ENCODE measurements around the gene IGF1R. TPM values are rescaled to one million over a fixed set of nuclear protein-coding genes. Genes with fewer than 3 reads are reported as not detected.
A peak's percentile ranks its signal among the peaks of the same experiment; 100 is the strongest.

IGF1R gene
- total RNA-seq, 1 donor from 2014 or later, result 47.7 TPM

DNA sequence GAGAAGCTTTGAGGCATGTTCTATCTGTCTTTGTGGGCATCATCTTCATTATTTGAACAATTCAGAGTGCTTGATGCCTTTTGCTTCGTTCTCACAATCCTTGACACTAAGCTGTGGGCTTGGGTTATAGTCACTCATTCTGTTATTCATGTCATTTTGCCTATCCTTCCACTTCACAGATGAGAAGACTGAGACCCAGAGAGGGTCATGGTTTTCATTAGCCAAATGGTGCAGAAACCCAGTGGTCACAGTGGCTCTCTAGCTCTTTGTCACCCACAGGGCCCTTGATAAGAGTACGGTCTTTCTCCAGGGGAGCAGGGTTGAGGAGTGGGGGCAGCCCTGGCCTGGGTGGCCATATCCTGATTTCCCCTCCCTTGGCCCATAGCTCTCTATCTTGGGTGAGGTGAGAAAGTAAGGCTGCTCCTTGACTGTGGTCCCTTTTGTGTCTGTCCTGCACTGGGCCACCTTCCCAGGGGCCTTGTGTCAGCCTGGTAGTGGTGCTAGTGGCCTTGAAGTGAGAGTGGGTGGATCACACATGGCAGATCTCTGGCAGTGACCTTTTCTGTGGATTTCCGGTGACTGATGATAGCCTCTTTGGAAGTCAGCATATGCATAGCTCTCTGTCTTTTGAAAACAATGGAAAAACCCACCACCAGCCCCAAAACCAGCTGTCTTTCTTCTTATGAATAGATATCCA lies 130.1 kb downstream of the IGF1R start:
- H3K4me3 ChIP-seq, result no peak overlapping the region
- TF ChIP-seq, protein P1, sequence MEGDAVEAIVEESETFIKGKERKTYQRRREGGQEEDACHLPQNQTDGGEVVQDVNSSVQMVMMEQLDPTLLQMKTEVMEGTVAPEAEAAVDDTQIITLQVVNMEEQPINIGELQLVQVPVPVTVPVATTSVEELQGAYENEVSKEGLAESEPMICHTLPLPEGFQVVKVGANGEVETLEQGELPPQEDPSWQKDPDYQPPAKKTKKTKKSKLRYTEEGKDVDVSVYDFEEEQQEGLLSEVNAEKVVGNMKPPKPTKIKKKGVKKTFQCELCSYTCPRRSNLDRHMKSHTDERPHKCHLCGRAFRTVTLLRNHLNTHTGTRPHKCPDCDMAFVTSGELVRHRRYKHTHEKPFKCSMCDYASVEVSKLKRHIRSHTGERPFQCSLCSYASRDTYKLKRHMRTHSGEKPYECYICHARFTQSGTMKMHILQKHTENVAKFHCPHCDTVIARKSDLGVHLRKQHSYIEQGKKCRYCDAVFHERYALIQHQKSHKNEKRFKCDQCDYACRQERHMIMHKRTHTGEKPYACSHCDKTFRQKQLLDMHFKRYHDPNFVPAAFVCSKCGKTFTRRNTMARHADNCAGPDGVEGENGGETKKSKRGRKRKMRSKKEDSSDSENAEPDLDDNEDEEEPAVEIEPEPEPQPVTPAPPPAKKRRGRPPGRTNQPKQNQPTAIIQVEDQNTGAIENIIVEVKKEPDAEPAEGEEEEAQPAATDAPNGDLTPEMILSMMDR (IDR thresholded peaks at IDR 0.05), result no peak
- H3K36me3 ChIP-seq, result no peaks in the 10 kb centered on the region
- peaks cover 33% of the 10 kb centered on the region for H3K4me1 ChIP-seq
- H3K27ac ChIP-seq, result no peak overlapping the region
- DNase-seq (no peak), ATAC-seq (no peak)
- H3K9me3 ChIP-seq, result no peaks in the 10 kb centered on the region
- no peaks in the 10 kb centered on the region for H3K27me3 ChIP-seq (ENCODE audit: low read depth)
- intact Hi-C loops (cut with DNase I), result no loop called here

DNA sequence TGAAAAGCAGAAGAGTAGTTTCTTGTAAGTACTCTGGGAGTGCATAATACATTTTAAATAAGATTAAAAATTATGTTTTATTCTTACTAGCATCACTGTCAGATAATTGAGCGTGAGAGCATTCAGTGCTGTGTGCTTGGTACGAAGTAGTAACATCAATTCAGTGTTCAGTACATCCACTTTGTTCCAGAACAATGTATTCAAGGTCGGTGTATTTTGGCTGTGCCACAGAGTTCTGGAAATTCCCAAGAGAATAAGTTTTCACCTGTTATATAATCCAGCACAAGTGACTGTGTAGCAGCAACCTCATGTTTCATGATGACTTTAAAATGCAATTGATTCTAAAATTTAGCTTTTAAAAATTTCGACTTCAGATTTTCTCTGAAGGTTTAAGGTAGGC lies 130.6 kb downstream of the IGF1R start:
- TF ChIP-seq, protein P1 (IDR thresholded peaks at IDR 0.05), result no peak
- DNase-seq (no peak), ATAC-seq (no peak)
- H3K27ac ChIP-seq, result no peak overlapping the region
- intact Hi-C loops (cut with DNase I), result no loop called here
- peaks cover 33% of the 10 kb centered on the region for H3K4me1 ChIP-seq
- H3K4me3 ChIP-seq, result no peak overlapping the region
- H3K27me3 ChIP-seq (ENCODE audit: low read depth), result no peaks in the 10 kb centered on the region
- no peaks in the 10 kb centered on the region for H3K9me3 ChIP-seq
- no peaks in the 10 kb centered on the region for H3K36me3 ChIP-seq

DNA sequence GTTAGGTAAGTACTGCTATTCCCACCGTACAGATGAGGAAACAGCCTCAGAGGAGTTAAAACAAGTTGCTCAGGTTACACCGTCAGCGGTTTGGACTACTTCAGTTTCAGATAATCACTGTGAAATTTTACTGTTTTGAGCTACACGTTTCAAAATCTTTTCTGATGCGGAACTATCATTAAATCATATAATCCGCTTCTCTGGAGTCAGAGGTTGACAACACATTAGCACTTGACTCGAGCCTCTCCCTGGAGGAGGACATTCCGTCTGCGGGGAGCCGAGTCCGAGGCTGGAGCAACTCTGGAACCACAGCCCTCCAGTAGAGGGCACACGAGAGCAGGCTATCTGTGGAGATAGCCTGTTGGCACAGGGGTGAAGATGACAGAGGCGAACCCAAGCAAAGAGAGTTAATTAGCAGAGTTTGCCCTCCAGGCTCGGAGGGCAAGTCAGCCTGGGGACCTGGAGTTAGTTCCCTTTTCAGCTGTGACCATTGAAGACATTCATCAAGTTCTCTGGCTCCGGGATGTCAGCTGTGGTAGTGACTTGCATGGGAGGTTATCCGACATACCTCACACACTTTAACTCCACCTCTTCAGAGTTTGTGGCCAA lies 131.2 kb downstream of the IGF1R start:
- no peaks in the 10 kb centered on the region for H3K27me3 ChIP-seq (ENCODE audit: low read depth)
- intact Hi-C loops (cut with DNase I), result no loop called here
- ATAC-seq (peak; percentile 85 to 90), DNase-seq (peak; percentile 84)
- no peak overlapping the region for H3K27ac ChIP-seq
- TF ChIP-seq, protein P1 (IDR thresholded peaks at IDR 0.05), result peak; percentile 93
- H3K4me1 ChIP-seq, result peaks cover 33% of the 10 kb centered on the region
- H3K4me3 ChIP-seq, result no peak overlapping the region
- no peaks in the 10 kb centered on the region for H3K9me3 ChIP-seq
- H3K36me3 ChIP-seq, result no peaks in the 10 kb centered on the region

DNA sequence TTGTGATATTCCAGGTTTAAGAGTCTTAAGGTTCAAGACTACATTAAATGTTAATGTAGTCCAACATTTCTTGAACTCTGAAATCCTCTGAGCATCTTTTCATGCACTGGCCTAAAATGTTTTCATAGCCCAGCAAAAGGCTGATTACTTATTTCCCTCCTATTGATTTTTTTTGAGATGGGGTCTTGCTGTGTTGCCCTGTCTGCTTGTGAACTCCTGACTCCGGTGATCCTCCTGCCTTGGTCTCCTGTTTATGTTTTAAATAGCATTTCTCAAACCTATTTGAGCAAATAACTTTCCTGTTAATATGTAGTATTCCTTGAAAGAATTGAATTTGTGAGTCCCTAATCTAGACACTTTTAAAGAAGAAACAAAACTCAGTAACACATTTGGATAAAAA lies 133.5 kb downstream of the IGF1R start:
- H3K9me3 ChIP-seq, result no peaks in the 10 kb centered on the region
- H3K4me1 ChIP-seq, result peaks cover 34% of the 10 kb centered on the region
- DNase-seq (no peak), ATAC-seq (no peak)
- H3K4me3 ChIP-seq, result no peak overlapping the region
- H3K27me3 ChIP-seq (ENCODE audit: low read depth), result no peaks in the 10 kb centered on the region
- no peaks in the 10 kb centered on the region for H3K36me3 ChIP-seq
- intact Hi-C loops (cut with DNase I), result no loop called here
- TF ChIP-seq, protein P1 (IDR thresholded peaks at IDR 0.05), result no peak
- H3K27ac ChIP-seq, result no peak overlapping the region

DNA sequence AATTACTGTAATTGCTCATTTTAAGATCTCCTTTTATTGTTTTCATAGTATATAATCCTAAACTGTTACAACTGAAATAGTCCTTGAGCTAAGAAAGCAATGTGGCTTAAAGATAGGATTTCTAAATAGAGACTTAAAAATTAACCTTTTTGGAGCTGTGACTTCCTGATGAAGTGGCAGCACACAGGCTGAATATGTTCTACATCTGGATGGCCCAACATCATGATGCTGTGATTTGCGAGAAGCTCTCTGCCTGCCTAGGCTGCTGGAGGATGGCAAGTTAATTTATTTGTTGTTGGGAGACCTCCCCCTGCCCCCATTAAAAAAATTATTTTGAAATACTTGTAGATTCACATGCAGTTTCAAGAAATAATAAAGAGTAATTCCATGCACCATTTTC lies 134.5 kb downstream of the IGF1R start:
- peaks cover 28% of the 10 kb centered on the region for H3K4me1 ChIP-seq
- TF ChIP-seq, protein P1 (IDR thresholded peaks at IDR 0.05), result no peak
- no peak overlapping the region for H3K27ac ChIP-seq
- H3K27me3 ChIP-seq (ENCODE audit: low read depth), result no peaks in the 10 kb centered on the region
- H3K36me3 ChIP-seq, result no peaks in the 10 kb centered on the region
- ATAC-seq (no peak), DNase-seq (no peak)
- H3K4me3 ChIP-seq, result no peak overlapping the region
- no peaks in the 10 kb centered on the region for H3K9me3 ChIP-seq
- intact Hi-C loops (cut with DNase I), result no loop called here
